Astrocyte (in vitro differentiated cells and primary cell): ENCODE data around the gene MEP1A. TPM values are rescaled to one million over a fixed set of nuclear protein-coding genes. Genes with fewer than 3 reads are reported as not detected.

Source experiments
- DNase-seq: peaks from one replicate; pipeline ENCODE4 v3.0.0-alpha.2; 2010; ENCODE audit warnings: low read depth
- FAIRE-seq: peaks from 2 replicates; lab custom pipeline; 2011; peaks lifted over from hg19 to GRCh38; lab: Jason Lieb, UNC
- H2AFZ ChIP-seq: 2 replicates; pipeline ENCODE4 v1.6.0; 2012; ENCODE audit warnings: low read depth, low read length, inconsistent platforms
- H3K27ac ChIP-seq: 2 replicates; pipeline ENCODE4 v1.5.1; 2011; ENCODE audit warnings: low read depth, low read length, inconsistent platforms
- H3K27me3 ChIP-seq: 2 replicates; pipeline ENCODE4 v1.6.0; 2011; ENCODE audit warnings: low read length, inconsistent platforms; ENCODE audit not compliant: insufficient read depth
- H3K36me3 ChIP-seq: 2 replicates; pipeline ENCODE4 v1.5.1; 2011; ENCODE audit warnings: low read length, inconsistent platforms; ENCODE audit not compliant: insufficient read depth
- H3K4me1 ChIP-seq: 2 replicates; pipeline ENCODE4 v1.5.1; 2011; ENCODE audit warnings: low read length, inconsistent platforms; ENCODE audit not compliant: insufficient read depth
- H3K4me2 ChIP-seq: 2 replicates; pipeline ENCODE4 v1.6.0; 2012; ENCODE audit warnings: low read length, inconsistent platforms
- H3K4me3 ChIP-seq: 2 replicates; pipeline ENCODE4 v1.5.1; 2011; ENCODE audit warnings: low read depth, mild to moderate bottlenecking, low read length, inconsistent platforms; ENCODE audit not compliant: insufficient read depth
- H3K79me2 ChIP-seq: 2 replicates; pipeline ENCODE4 v1.6.0; 2012; ENCODE audit warnings: mild to moderate bottlenecking, low read length, inconsistent platforms; ENCODE audit not compliant: insufficient read depth
- H3K9ac ChIP-seq: 2 replicates; pipeline ENCODE4 v1.6.0; 2012; ENCODE audit warnings: mild to moderate bottlenecking, low read length, inconsistent platforms
- H3K9me3 ChIP-seq: 2 replicates; pipeline ENCODE4 v1.5.1; 2012; ENCODE audit warnings: low read depth, mild to moderate bottlenecking, low read length, inconsistent platforms; ENCODE audit not compliant: insufficient read depth
- H4K20me1 ChIP-seq: 2 replicates; pipeline ENCODE4 v1.6.0; 2012; ENCODE audit warnings: low read length, inconsistent platforms; ENCODE audit not compliant: insufficient read depth
- H3K27ac Mint-ChIP-seq: one replicate; pipeline ENCODE4 v1.8.0; 2021; ENCODE audit warnings: mild to moderate bottlenecking, mixed read lengths; ENCODE audit not compliant: unreplicated experiment
- H3K27me3 Mint-ChIP-seq: one replicate; pipeline ENCODE4 v1.8.0; 2021; ENCODE audit warnings: low read depth, mixed read lengths; ENCODE audit not compliant: unreplicated experiment
- H3K36me3 Mint-ChIP-seq: one replicate; pipeline ENCODE4 v1.8.0; 2021; ENCODE audit warnings: low read depth, mixed read lengths; ENCODE audit not compliant: unreplicated experiment
- H3K4me1 Mint-ChIP-seq: one replicate; pipeline ENCODE4 v1.8.0; 2021; ENCODE audit warnings: low read depth, mixed read lengths; ENCODE audit not compliant: unreplicated experiment
- H3K4me3 Mint-ChIP-seq: one replicate; pipeline ENCODE4 v1.8.0; 2021; ENCODE audit warnings: mild to moderate bottlenecking, moderate library complexity, mixed read lengths; ENCODE audit not compliant: unreplicated experiment
- H3K9me3 Mint-ChIP-seq: one replicate; pipeline ENCODE4 v1.8.0; 2021; ENCODE audit warnings: mild to moderate bottlenecking, mixed read lengths; ENCODE audit not compliant: unreplicated experiment
- EZH2 ChIP-seq: IDR thresholded peaks from 2 replicates; pipeline ENCODE4 v1.6.1; 2012; ENCODE audit warnings: mild to moderate bottlenecking, low read length, inconsistent platforms; ENCODE audit not compliant: insufficient read depth
- total RNA-seq: library from RNA; stranded (reverse); gene quantifications from 2 replicates; pipeline ENCODE4 v1.2.1, GENCODE V29; 2021
- TF ChIP-seq, protein P1 (sequence below): IDR thresholded peaks from 2 replicates; pipeline ENCODE4 v1.5.1; 2011; ENCODE audit warnings: low read depth, mild to moderate bottlenecking, inconsistent platforms, low read length, moderate library complexity; ENCODE audit not compliant: insufficient read depth

Gene MEP1A
- total RNA-seq, 1 donor from 2014 or later, result not detected

- Histone ChIP-seq H3K9ac (no peak overlapping the region), H3K79me2 (no peaks in the 10 kb centered on the region), H3K27ac (no peak overlapping the region), H2AFZ (no peak overlapping the region), H3K4me2 (no peak overlapping the region), H3K36me3 (no peaks in the 10 kb centered on the region), H3K27me3 (peaks cover 3% of the 10 kb centered on the region), H3K9me3 (no peaks in the 10 kb centered on the region), H3K4me3 (no peak overlapping the region), H4K20me1 (no peaks in the 10 kb centered on the region), H3K4me1 (no peaks in the 10 kb centered on the region)
- H3K9me3 Mint-ChIP-seq, result no peaks in the 10 kb centered on the region
- peaks cover 9% of the 10 kb centered on the region for H3K4me1 Mint-ChIP-seq
- H3K27ac Mint-ChIP-seq, result no peak overlapping the region
- no peaks in the 10 kb centered on the region for H3K36me3 Mint-ChIP-seq
- H3K4me3 Mint-ChIP-seq, result no peak overlapping the region
- FAIRE-seq (no peak), DNase-seq (no peak)
- H3K27me3 Mint-ChIP-seq, result peaks cover 7% of the 10 kb centered on the region
- TF ChIP-seq, protein P1, sequence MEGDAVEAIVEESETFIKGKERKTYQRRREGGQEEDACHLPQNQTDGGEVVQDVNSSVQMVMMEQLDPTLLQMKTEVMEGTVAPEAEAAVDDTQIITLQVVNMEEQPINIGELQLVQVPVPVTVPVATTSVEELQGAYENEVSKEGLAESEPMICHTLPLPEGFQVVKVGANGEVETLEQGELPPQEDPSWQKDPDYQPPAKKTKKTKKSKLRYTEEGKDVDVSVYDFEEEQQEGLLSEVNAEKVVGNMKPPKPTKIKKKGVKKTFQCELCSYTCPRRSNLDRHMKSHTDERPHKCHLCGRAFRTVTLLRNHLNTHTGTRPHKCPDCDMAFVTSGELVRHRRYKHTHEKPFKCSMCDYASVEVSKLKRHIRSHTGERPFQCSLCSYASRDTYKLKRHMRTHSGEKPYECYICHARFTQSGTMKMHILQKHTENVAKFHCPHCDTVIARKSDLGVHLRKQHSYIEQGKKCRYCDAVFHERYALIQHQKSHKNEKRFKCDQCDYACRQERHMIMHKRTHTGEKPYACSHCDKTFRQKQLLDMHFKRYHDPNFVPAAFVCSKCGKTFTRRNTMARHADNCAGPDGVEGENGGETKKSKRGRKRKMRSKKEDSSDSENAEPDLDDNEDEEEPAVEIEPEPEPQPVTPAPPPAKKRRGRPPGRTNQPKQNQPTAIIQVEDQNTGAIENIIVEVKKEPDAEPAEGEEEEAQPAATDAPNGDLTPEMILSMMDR, result no peak
- no peak for TF ChIP-seq EZH2
Measured at GRCh38 chr6:46879003-46879402, 85.8 kb downstream of the MEP1A start.

GRCh38 chr6:46882645-46883044 is 89.5 kb downstream of the MEP1A start:
- Mint-ChIP-seq H3K4me3 (no peak overlapping the region), H3K27me3 (peaks cover 8% of the 10 kb centered on the region), H3K36me3 (no peaks in the 10 kb centered on the region), H3K4me1 (peaks cover 1% of the 10 kb centered on the region), H3K27ac (no peak overlapping the region), H3K9me3 (no peaks in the 10 kb centered on the region)
- Histone ChIP-seq H3K4me3 (no peak overlapping the region), H3K27ac (no peak overlapping the region), H3K79me2 (no peaks in the 10 kb centered on the region), H3K36me3 (no peaks in the 10 kb centered on the region), H3K4me1 (no peaks in the 10 kb centered on the region), H3K4me2 (no peak overlapping the region), H4K20me1 (no peaks in the 10 kb centered on the region), H2AFZ (no peak overlapping the region), H3K9me3 (no peaks in the 10 kb centered on the region), H3K9ac (no peak overlapping the region), H3K27me3 (peaks cover 3% of the 10 kb centered on the region)
- TF ChIP-seq, protein P1, result no peak
- TF ChIP-seq EZH2, result no peak
- no peak for FAIRE-seq
- DNase-seq, result no peak

- Histone ChIP-seq H3K4me1 (peaks cover 4% of the 10 kb centered on the region), H3K4me2 (peak overlapping the region; percentile 5), H3K9me3 (no peaks in the 10 kb centered on the region), H3K27me3 (no peaks in the 10 kb centered on the region), H3K79me2 (no peaks in the 10 kb centered on the region), H4K20me1 (no peaks in the 10 kb centered on the region), H2AFZ (no peak overlapping the region), H3K4me3 (no peak overlapping the region), H3K36me3 (no peaks in the 10 kb centered on the region), H3K9ac (no peak overlapping the region), H3K27ac (peak overlapping the region; percentile 21)
- peaks cover 13% of the 10 kb centered on the region for H3K4me1 Mint-ChIP-seq
- no peak for FAIRE-seq
- H3K4me3 Mint-ChIP-seq, result no peak overlapping the region
- no peaks in the 10 kb centered on the region for H3K9me3 Mint-ChIP-seq
- DNase-seq, result peak; percentile 80
- no peak for TF ChIP-seq EZH2
- TF ChIP-seq, protein P1, result no peak
- H3K27me3 Mint-ChIP-seq, result peaks cover 3% of the 10 kb centered on the region
- peak overlapping the region; percentile 29 for H3K27ac Mint-ChIP-seq
- no peaks in the 10 kb centered on the region for H3K36me3 Mint-ChIP-seq
Measured at GRCh38 chr6:46888031-46888430, 94.8 kb downstream of the MEP1A start.
